MM.1S (cell line): ENCODE data around the gene PLSCR4.

ENCODE experiments used
- DNase-seq: peaks from one replicate; pipeline ENCODE4 v3.0.0-alpha.2; 2015
- H2AFZ ChIP-seq: fragments of 300-600 bp; sonication (generic); 2 replicates; pipeline ENCODE4 v1.6.0; 2016; ENCODE audit warnings: antibody characterized with exemption, low read length
- H3F3A ChIP-seq: fragments of 300-600 bp; sonication (generic); 2 replicates; pipeline ENCODE4 v1.6.1; 2016; ENCODE audit warnings: mild to moderate bottlenecking, antibody characterized with exemption, low read length, moderate library complexity, mixed read lengths; ENCODE audit not compliant: insufficient read depth
- H3K27ac ChIP-seq: fragments of 300-600 bp; sonication (generic); 2 replicates; pipeline ENCODE4 v1.5.1; 2016; ENCODE audit warnings: mild to moderate bottlenecking, low read length
- H3K27me3 ChIP-seq: fragments of 300-600 bp; sonication (generic); replicated peaks from 2 replicates; pipeline ENCODE4 v1.6.0; 2016; ENCODE audit warnings: low read length; ENCODE audit not compliant: insufficient read depth
- H3K36me3 ChIP-seq: fragments of 300-600 bp; sonication (generic); replicated peaks from 2 replicates; pipeline ENCODE4 v1.6.1; 2016; ENCODE audit warnings: mild to moderate bottlenecking, low read length, mixed read lengths; ENCODE audit not compliant: insufficient read depth
- H3K4me1 ChIP-seq: fragments of 300-600 bp; sonication (generic); 2 replicates; pipeline ENCODE4 v1.6.1; 2016; ENCODE audit warnings: low read length, mixed read lengths
- H3K4me2 ChIP-seq: fragments of 300-600 bp; sonication (generic); 2 replicates; pipeline ENCODE4 v1.6.0; 2016; ENCODE audit warnings: low read depth, low read length
- H3K4me3 ChIP-seq: fragments of 300-600 bp; sonication (generic); 2 replicates; pipeline ENCODE4 v1.5.1; 2016; ENCODE audit warnings: low read length, mixed read lengths
- H3K79me2 ChIP-seq: fragments of 300-600 bp; sonication (generic); 2 replicates; pipeline ENCODE4 v1.6.1; 2016; ENCODE audit warnings: mixed run types, low read length, mixed read lengths
- H3K9ac ChIP-seq: fragments of 300-600 bp; sonication (generic); 2 replicates; pipeline ENCODE4 v1.6.1; 2016; ENCODE audit warnings: low read length, mixed read lengths
- H3K9me2 ChIP-seq: fragments of 300-600 bp; sonication (generic); replicated peaks from 2 replicates; pipeline ENCODE4 v1.6.1; 2016; ENCODE audit warnings: mild to moderate bottlenecking, low read length, mixed read lengths; ENCODE audit not compliant: insufficient read depth
- H3K9me3 ChIP-seq: fragments of 300-600 bp; sonication (generic); replicated peaks from 2 replicates; pipeline ENCODE4 v1.6.1; 2016; ENCODE audit warnings: mild to moderate bottlenecking, low read length, mixed read lengths; ENCODE audit not compliant: insufficient read depth
- H4K20me1 ChIP-seq: fragments of 300-600 bp; sonication (generic); 2 replicates; pipeline ENCODE4 v1.6.1; 2016; ENCODE audit warnings: mild to moderate bottlenecking, low read length, moderate library complexity, mixed read lengths; ENCODE audit not compliant: insufficient read depth
- CTCF ChIP-seq: fragments of 300-600 bp; sonication (generic); IDR thresholded peaks from 2 replicates; pipeline ENCODE4 v1.5.1; 2016; ENCODE audit warnings: antibody characterized with exemption, low read length, mixed read lengths
- EZH2 ChIP-seq: fragments of 300-600 bp; sonication (generic); optimal IDR thresholded peaks from 2 replicates; pipeline ENCODE3; 2017; ENCODE audit warnings: low read depth, mild to moderate bottlenecking, antibody characterized with exemption, low read length, mixed read lengths
- EZH2phosphoT487 ChIP-seq: fragments of 300-600 bp; sonication (generic); IDR thresholded peaks from 2 replicates; pipeline ENCODE4 v1.6.1; 2018; ENCODE audit warnings: antibody characterized with exemption, low read length

PLSCR4 gene

GRCh38 chr3:146203776-146204175 lies 47.1 kb downstream of the PLSCR4 start:
- no peaks in the 10 kb centered on the region for H3K9me3 ChIP-seq
- no peaks in the 10 kb centered on the region for H3K27me3 ChIP-seq
- no peaks in the 10 kb centered on the region for H3F3A ChIP-seq
- H3K4me1 ChIP-seq, result peaks cover 6% of the 10 kb centered on the region; the same call in 1 of the 2 replicates
- H2AFZ ChIP-seq, result no peak overlapping the region
- H3K9me2 ChIP-seq, result no peaks in the 10 kb centered on the region
- DNase-seq, result no peak
- no peak overlapping the region for H3K9ac ChIP-seq
- no peak overlapping the region for H3K4me2 ChIP-seq
- no peaks in the 10 kb centered on the region for H4K20me1 ChIP-seq
- no peak overlapping the region for H3K4me3 ChIP-seq
- no peak for TF ChIP-seq CTCF
- TF ChIP-seq EZH2phosphoT487, result no peak
- no peak for TF ChIP-seq EZH2
- no peaks in the 10 kb centered on the region for H3K36me3 ChIP-seq
- H3K79me2 ChIP-seq, result no peaks in the 10 kb centered on the region
- H3K27ac ChIP-seq, result no peak overlapping the region

- no peak for TF ChIP-seq EZH2
- TF ChIP-seq CTCF, result no peak
- TF ChIP-seq EZH2phosphoT487, result no peak
- Histone ChIP-seq H3K4me1 (peaks cover 4% of the 10 kb centered on the region; the same call in 1 of the 2 replicates), H3K27me3 (no peaks in the 10 kb centered on the region), H3F3A (no peaks in the 10 kb centered on the region), H3K4me3 (no peak overlapping the region), H3K9me3 (no peaks in the 10 kb centered on the region), H4K20me1 (no peaks in the 10 kb centered on the region), H3K4me2 (no peak overlapping the region), H3K27ac (no peak overlapping the region), H3K36me3 (no peaks in the 10 kb centered on the region), H3K9ac (no peak overlapping the region), H3K79me2 (no peaks in the 10 kb centered on the region), H2AFZ (no peak overlapping the region), H3K9me2 (no peaks in the 10 kb centered on the region)
- DNase-seq, result no peak
Observed at GRCh38 chr3:146200461-146201220, 50.3 kb downstream of the PLSCR4 start.

- H3K79me2 ChIP-seq, result no peaks in the 10 kb centered on the region
- no peaks in the 10 kb centered on the region for H4K20me1 ChIP-seq
- H3K9me3 ChIP-seq, result no peaks in the 10 kb centered on the region
- H3K4me2 ChIP-seq, result no peak overlapping the region
- no peak overlapping the region for H3K4me3 ChIP-seq
- H3K27ac ChIP-seq, result no peak overlapping the region
- no peaks in the 10 kb centered on the region for H3K9me2 ChIP-seq
- no peak for DNase-seq
- H3F3A ChIP-seq, result no peaks in the 10 kb centered on the region
- TF ChIP-seq EZH2, result no peak
- TF ChIP-seq EZH2phosphoT487, result no peak
- TF ChIP-seq CTCF, result no peak
- H3K9ac ChIP-seq, result no peak overlapping the region
- H3K36me3 ChIP-seq, result no peaks in the 10 kb centered on the region
- H3K27me3 ChIP-seq, result no peaks in the 10 kb centered on the region
- H2AFZ ChIP-seq, result no peak overlapping the region
- peaks cover 4% of the 10 kb centered on the region; the same call in 1 of the 2 replicates for H3K4me1 ChIP-seq
Observed at GRCh38 chr3:146199762-146200161, 51.1 kb downstream of the PLSCR4 start.
